Uterus (tissue), 2 donors: ENCODE results near the gene PCDHA7.

Experiments used
- CTCF ChIP-seq, 4 experiments: fragments of 200-600 bp in 2 of 4; fragments of 450-650 bp in 2 of 4; sonication (generic) in 2 of 4; IDR thresholded peaks; one replicate each; pipeline ENCODE4 v1.5.1; 2016 to 2019; ENCODE audit warnings: antibody characterized with exemption in 4 of 4, mild to moderate bottlenecking in 2 of 4, moderate library complexity in 1 of 4
- POLR2A ChIP-seq, 2 donors: fragments of 450-650 bp; IDR thresholded peaks; one replicate each; pipeline ENCODE4 v1.6.1; 2016; ENCODE audit warnings: antibody characterized with exemption in 2 of 2, mild to moderate bottlenecking in 1 of 2, moderate library complexity in 1 of 2

- TF ChIP-seq CTCF (IDR thresholded peaks at IDR 0.05) (no peak), POLR2A (IDR thresholded peaks at IDR 0.05) (no peak)
These were observed 43.2 kb downstream of the PCDHA7 start for GRCh38 chr5:140877262-140877581.
